Esophagus squamous epithelium (tissue), 5 donors: ENCODE data around the gene BRD1. TPM values are rescaled to one million over a fixed set of nuclear protein-coding genes. Genes with fewer than 3 reads are reported as not detected.

Experiments
- DNase-seq: peaks from one replicate; lab custom pipeline; 2025; lab: John Stamatoyannopoulos, UW
- H3K27ac ChIP-seq, 4 donors: fragments of 200-600 bp; sonication (generic); one replicate each; pipeline ENCODE4 v1.5.1; 2016 to 2019; ENCODE audit warnings: mild to moderate bottlenecking in 1 of 4
- H3K27me3 ChIP-seq, 4 donors: fragments of 200-600 bp; sonication (generic); 1 replicate in 3 of 4; 2 replicates in 1 of 4; pipeline versions ENCODE4 v1.5.1 to v1.6.0; 2017 to 2021; ENCODE audit warnings: antibody characterized with exemption in 1 of 4
- H3K36me3 ChIP-seq, 3 donors: fragments of 200-600 bp; sonication (generic); one replicate each; pipeline ENCODE4 v1.5.1; 2016 to 2019
- H3K4me1 ChIP-seq, 3 donors: fragments of 200-600 bp; sonication (generic); one replicate each; pipeline ENCODE4 v1.5.1; 2017 to 2019
- H3K4me3 ChIP-seq, 4 donors: fragments of 200-600 bp; sonication (generic); 1 replicate in 3 of 4; 2 replicates in 1 of 4; pipeline ENCODE4 v1.5.1; 2016 to 2019; ENCODE audit warnings: mild to moderate bottlenecking in 2 of 4, moderate library complexity in 1 of 4
- H3K9me3 ChIP-seq, 3 donors: fragments of 200-600 bp; sonication (generic); one replicate each; pipeline ENCODE4 v1.5.1; 2016 to 2019
- CTCF ChIP-seq, 6 experiments: fragments of 450-650 bp in 4 of 6; fragments of 200-600 bp in 2 of 6; sonication (generic) in 2 of 6; IDR thresholded peaks; one replicate each; pipeline ENCODE4 v1.5.1; 2016 to 2019; ENCODE audit warnings: antibody characterized with exemption in 6 of 6, mild to moderate bottlenecking in 4 of 6, moderate library complexity in 4 of 6
- POLR2A ChIP-seq, 4 donors: fragments of 450-650 bp; IDR thresholded peaks; one replicate each; pipeline ENCODE4 v1.6.1; 2017; ENCODE audit warnings: antibody characterized with exemption in 4 of 4, mild to moderate bottlenecking in 4 of 4, moderate library complexity in 3 of 4
- WGBS, 2 donors: methylation state at CpG; one replicate each; pipeline ENCODE4 v1.1.5; 2018; 5-methylcytosine and 5-hydroxymethylcytosine counted together
- intact Hi-C: fragments of 100-400 bp; cut with DNase I; formaldehyde crosslinking; loops from one replicate; pipeline ENCODE4 v1.15.0; 2022
- total RNA-seq, 4 donors: library from RNA; depleted of rRNA; stranded (reverse); fragments of >200 nt; gene quantifications; one replicate each; pipeline ENCODE4 v1.1.0, GENCODE V29; 2016
- donor health status: DM: yes; HTN: yes; CAD: no.

Gene BRD1
- total RNA-seq, 4 donors from 2014 or later = 17.8 to 37.4 (median 29.9) TPM

GRCh38 chr22:49775867-49776511 is 51.7 kb downstream of the BRD1 start:
- H3K36me3 ChIP-seq = peaks cover 24 to 97% (median 35%) of the 10 kb centered on the region in 3 donors
- no peak for DNase-seq
- H3K4me3 ChIP-seq = no peak overlapping the region
- H3K9me3 ChIP-seq = no peaks in the 10 kb centered on the region
- no peaks in the 10 kb centered on the region for H3K27me3 ChIP-seq
- intact Hi-C loops = loop anchor here (10.0 kb wide), 1 partner anchor 259 kb away; no protein-coding TSS in a partner anchor
- H3K27ac ChIP-seq = no peak overlapping the region
- 92 to 100% methylated on average over 2 of the region's 31 CpGs for WGBS, 2 donors
- TF ChIP-seq CTCF (IDR thresholded peaks at IDR 0.05) = no peak
- TF ChIP-seq POLR2A (IDR thresholded peaks at IDR 0.05) = no peak
- peaks cover 0 to 39% (median 12%) of the 10 kb centered on the region in 3 donors for H3K4me1 ChIP-seq

- intact Hi-C loops = loop anchor here (10.0 kb wide), 1 partner anchor 259 kb away; no protein-coding TSS in a partner anchor
Observed at GRCh38 chr22:49775191-49775866, 52.3 kb downstream of the BRD1 start.

GRCh38 chr22:49774499-49775151 is 53.0 kb downstream of the BRD1 start:
- H3K27ac ChIP-seq = no peak overlapping the region
- peaks cover 24 to 86% (median 30%) of the 10 kb centered on the region in 3 donors for H3K36me3 ChIP-seq
- no peak for DNase-seq
- H3K4me1 ChIP-seq = peaks cover 0 to 26% (median 12%) of the 10 kb centered on the region in 3 donors
- no peak overlapping the region for H3K4me3 ChIP-seq
- intact Hi-C loops = loop anchor here (10.0 kb wide), 1 partner anchor 260 kb away; no protein-coding TSS in a partner anchor
- no peak for TF ChIP-seq CTCF (IDR thresholded peaks at IDR 0.05)
- no peak for TF ChIP-seq POLR2A (IDR thresholded peaks at IDR 0.05)
- no peaks in the 10 kb centered on the region for H3K9me3 ChIP-seq
- WGBS, 2 donors = 68 to 80% methylated on average over 5 to 13 of the region's 21 CpGs
- no peaks in the 10 kb centered on the region for H3K27me3 ChIP-seq

More at GRCh38 chr22:49775191-49775866, 52.3 kb downstream of the BRD1 start:
- TF ChIP-seq CTCF (IDR thresholded peaks at IDR 0.05) (no peak), POLR2A (IDR thresholded peaks at IDR 0.05) (no peak)
- 92% methylated on average over 9 to 12 of the region's 26 CpGs for WGBS, 2 donors
- no peak overlapping the region for H3K4me3 ChIP-seq
- DNase-seq = no peak
- H3K36me3 ChIP-seq = peaks cover 24 to 93% (median 35%) of the 10 kb centered on the region in 3 donors
- H3K27me3 ChIP-seq = no peaks in the 10 kb centered on the region
- H3K4me1 ChIP-seq = peaks cover 0 to 33% (median 12%) of the 10 kb centered on the region in 3 donors
- no peak overlapping the region for H3K27ac ChIP-seq
- H3K9me3 ChIP-seq = no peaks in the 10 kb centered on the region

- peaks cover 24 to 80% (median 26%) of the 10 kb centered on the region in 3 donors for H3K36me3 ChIP-seq
- intact Hi-C loops = loop anchor here (10.0 kb wide), 1 partner anchor 261 kb away; no protein-coding TSS in a partner anchor
Observed at GRCh38 chr22:49774046-49774445, 53.6 kb downstream of the BRD1 start.

More at GRCh38 chr22:49774046-49774445, 53.6 kb downstream of the BRD1 start:
- no peak for DNase-seq
- WGBS, 2 donors = 93 to 94% methylated on average over 21 of the region's 21 CpGs
- Histone ChIP-seq H3K9me3 (no peaks in the 10 kb centered on the region), H3K4me3 (no peak overlapping the region), H3K4me1 (peaks cover 0 to 30% (median 12%) of the 10 kb centered on the region in 3 donors), H3K27ac (no peak overlapping the region), H3K27me3 (no peaks in the 10 kb centered on the region)
- no peak for TF ChIP-seq POLR2A (IDR thresholded peaks at IDR 0.05)
- TF ChIP-seq CTCF (IDR thresholded peaks at IDR 0.05) = no peak
